Vagina (tissue), 2 donors: ENCODE measurements around the gene TMED10. TPM values are rescaled to one million over a fixed set of nuclear protein-coding genes. Genes with fewer than 3 reads are reported as not detected.
A peak's percentile ranks its signal among the peaks of the same experiment; 100 is the strongest.
"Not testable (repeated sequence)": the region's sequence is repeated elsewhere in the genome, so short reads cannot be mapped to it uniquely, and the experiment has no call there.

ENCODE experiments used
- DNase-seq, 2 donors: peaks; one replicate each; pipeline ENCODE4 v3.0.0-alpha.2; 2017; ENCODE audit errors: extremely low spot score in 2 of 2
- H3K27ac ChIP-seq: fragments of 200-600 bp; sonication (generic); one replicate; pipeline ENCODE4 v1.5.1; 2019
- H3K27me3 ChIP-seq: fragments of 200-600 bp; sonication (generic); one replicate; pipeline ENCODE4 v1.5.1; 2019
- H3K36me3 ChIP-seq, 2 donors: fragments of 200-600 bp; sonication (generic); one replicate each; pipeline ENCODE4 v1.5.1; 2017 to 2019
- H3K4me1 ChIP-seq: fragments of 200-600 bp; sonication (generic); one replicate; pipeline ENCODE4 v1.5.1; 2019
- H3K4me3 ChIP-seq, 2 donors: fragments of 200-600 bp; sonication (generic); 1 replicate in 1 of 2; 2 replicates in 1 of 2; pipeline ENCODE4 v1.5.1; 2016 to 2019
- H3K9me3 ChIP-seq: fragments of 200-600 bp; sonication (generic); one replicate; pipeline ENCODE4 v1.5.1; 2019
- CTCF ChIP-seq, 3 experiments: fragments of 450-650 bp in 2 of 3; fragments of 200-600 bp in 1 of 3; sonication (generic) in 1 of 3; IDR thresholded peaks; one replicate each; pipeline ENCODE4 v1.5.1; 2017 to 2019; ENCODE audit warnings: antibody characterized with exemption in 3 of 3, mild to moderate bottlenecking in 2 of 3, moderate library complexity in 2 of 3
- POLR2A ChIP-seq, 2 donors: fragments of 450-650 bp; IDR thresholded peaks; one replicate each; pipeline ENCODE4 v1.6.1; 2017; ENCODE audit warnings: antibody characterized with exemption in 2 of 2, mild to moderate bottlenecking in 2 of 2, moderate library complexity in 2 of 2
- POLR2AphosphoS5 ChIP-seq, 2 donors: sonication (generic); formaldehyde crosslinking; IDR thresholded peaks; one replicate each; pipeline ENCODE4 v1.9.0; 2017; ENCODE audit warnings: antibody characterized with exemption in 2 of 2, mild to moderate bottlenecking in 2 of 2, low read depth in 1 of 2; ENCODE audit not compliant: insufficient read depth in 1 of 2
- intact Hi-C: fragments of 100-400 bp; cut with DNase I; formaldehyde crosslinking; loops from one replicate; pipeline ENCODE4 v1.15.1; 2023
- total RNA-seq: library from RNA; depleted of rRNA; stranded (reverse); fragments of >200 nt; gene quantifications from one replicate; pipeline ENCODE4 v1.2.3, GENCODE V29; 2016

TMED10 gene
- total RNA-seq, 1 donor from 2014 or later, result 249 TPM

- peaks cover 34% of the 10 kb centered on the region for H3K4me1 ChIP-seq
- H3K36me3 ChIP-seq, result peaks cover 0 to 8% of the 10 kb centered on the region in 2 donors
- no peak overlapping the region for H3K4me3 ChIP-seq
- no peaks in the 10 kb centered on the region for H3K27me3 ChIP-seq
- no peak overlapping the region for H3K27ac ChIP-seq
- no peak for TF ChIP-seq CTCF (IDR thresholded peaks at IDR 0.05)
- no peak for TF ChIP-seq POLR2AphosphoS5 (IDR thresholded peaks at IDR 0.05; ENCODE audit: insufficient read depth in 1 of 2, low read depth in 1 of 2)
- no peak for TF ChIP-seq POLR2A (IDR thresholded peaks at IDR 0.05)
- DNase-seq, result no peak
- H3K9me3 ChIP-seq, result no peaks in the 10 kb centered on the region
- intact Hi-C loops, result no loop called here
Measured at GRCh38 chr14:75156111-75156510, 20.3 kb downstream of the TMED10 start.

- peaks cover 34% of the 10 kb centered on the region for H3K4me1 ChIP-seq
- H3K27ac ChIP-seq, result no peak overlapping the region
- no peaks in the 10 kb centered on the region for H3K27me3 ChIP-seq
- intact Hi-C loops, result no loop called here
- H3K4me3 ChIP-seq, result no peak overlapping the region
- DNase-seq, result no peak
- H3K9me3 ChIP-seq, result no peaks in the 10 kb centered on the region
- TF ChIP-seq POLR2AphosphoS5 (IDR thresholded peaks at IDR 0.05; ENCODE audit: insufficient read depth in 1 of 2, low read depth in 1 of 2) (no peak), POLR2A (IDR thresholded peaks at IDR 0.05) (no peak), CTCF (IDR thresholded peaks at IDR 0.05) (no peak)
- peaks cover 0 to 17% of the 10 kb centered on the region in 2 donors for H3K36me3 ChIP-seq
Measured at GRCh38 chr14:75155169-75155568, 21.2 kb downstream of the TMED10 start.

GRCh38 chr14:75153295-75153694 lies 23.1 kb downstream of the TMED10 start:
- no peak for DNase-seq
- no peaks in the 10 kb centered on the region for H3K27me3 ChIP-seq
- H3K27ac ChIP-seq, result no peak overlapping the region
- H3K9me3 ChIP-seq, result no peaks in the 10 kb centered on the region
- no peak overlapping the region for H3K4me3 ChIP-seq
- H3K36me3 ChIP-seq, result peaks cover 0 to 27% of the 10 kb centered on the region in 2 donors
- intact Hi-C loops, result no loop called here
- TF ChIP-seq CTCF (IDR thresholded peaks at IDR 0.05) (no peak), POLR2A (IDR thresholded peaks at IDR 0.05) (no peak), POLR2AphosphoS5 (IDR thresholded peaks at IDR 0.05; ENCODE audit: insufficient read depth in 1 of 2, low read depth in 1 of 2) (no peak)
- peaks cover 41% of the 10 kb centered on the region for H3K4me1 ChIP-seq

GRCh38 chr14:75151851-75152250 lies 24.6 kb downstream of the TMED10 start:
- no peak for TF ChIP-seq CTCF (IDR thresholded peaks at IDR 0.05)
- no peak for TF ChIP-seq POLR2A (IDR thresholded peaks at IDR 0.05)
- no peak for TF ChIP-seq POLR2AphosphoS5 (IDR thresholded peaks at IDR 0.05; ENCODE audit: insufficient read depth in 1 of 2, low read depth in 1 of 2)
- Histone ChIP-seq H3K36me3 (peaks cover 0 to 27% of the 10 kb centered on the region in 2 donors), H3K4me1 (peaks cover 52% of the 10 kb centered on the region), H3K4me3 (no peak overlapping the region), H3K27me3 (no peaks in the 10 kb centered on the region), H3K9me3 (no peaks in the 10 kb centered on the region), H3K27ac (no peak overlapping the region)
- DNase-seq, result no peak
- intact Hi-C loops, result no loop called here

GRCh38 chr14:75150637-75151036 lies 25.8 kb downstream of the TMED10 start:
- DNase-seq, H3K9me3 ChIP-seq, H3K4me3 ChIP-seq, H3K27me3 ChIP-seq, intact Hi-C loops: not testable (repeated sequence)
- Histone ChIP-seq H3K36me3 (peaks cover 0 to 27% of the 10 kb centered on the region in 2 donors), H3K27ac (peak overlapping the region; percentile 3), H3K4me1 (peaks cover 58% of the 10 kb centered on the region)
